HG03432 (cell line): ENCODE measurements around the gene PHF12.

ENCODE experiments used
- ATAC-seq: cut with Tn5 transposase; IDR thresholded peaks from one replicate; pipeline ENCODE4 v1.9.1; 2021; ENCODE audit warnings: mild to moderate bottlenecking, moderate library complexity; ENCODE audit not compliant: unreplicated experiment

PHF12 gene

GRCh38 chr17:28951428-28951990 lies at the start of gene PHF12:
PHF12 (minus strand) TSS chr17:28951518; CDS start chr17:28950960, 558 bp downstream.
- ATAC-seq, result peak; percentile 46

GRCh38 chr17:29000973-29001372 lies 49.7 kb upstream of the PHF12 start:
- no peak for ATAC-seq

GRCh38 chr17:28999206-28999605 lies 47.9 kb upstream of the PHF12 start:
- no peak for ATAC-seq

- no peak for ATAC-seq
These were observed 46.5 kb upstream of the PHF12 start for GRCh38 chr17:28997806-28998205.

GRCh38 chr17:28996554-28997096 lies 45.3 kb upstream of the PHF12 start:
- no peak for ATAC-seq

GRCh38 chr17:28993645-28994426 lies 42.5 kb upstream of the PHF12 start:
- no peak for ATAC-seq

- no peak for ATAC-seq
These were observed 41.6 kb upstream of the PHF12 start for GRCh38 chr17:28992625-28993600.

GRCh38 chr17:28992185-28992584 lies 40.9 kb upstream of the PHF12 start:
- no peak for ATAC-seq

- ATAC-seq, result no peak
These were observed 40.5 kb upstream of the PHF12 start for GRCh38 chr17:28991779-28992178.

GRCh38 chr17:28989028-28989427 lies 37.7 kb upstream of the PHF12 start:
- ATAC-seq, result no peak

GRCh38 chr17:28988475-28988874 lies 37.2 kb upstream of the PHF12 start:
- no peak for ATAC-seq

- ATAC-seq, result no peak
These were observed 35.7 kb upstream of the PHF12 start for GRCh38 chr17:28986714-28987655.

- no peak for ATAC-seq
These were observed 34.8 kb upstream of the PHF12 start for GRCh38 chr17:28985950-28986713.

- no peak for ATAC-seq
These were observed 32.2 kb upstream of the PHF12 start for GRCh38 chr17:28983286-28984230.

GRCh38 chr17:28982131-28982793 lies 30.9 kb upstream of the PHF12 start:
- ATAC-seq, result no peak

- ATAC-seq, result no peak
These were observed 27.1 kb upstream of the PHF12 start for GRCh38 chr17:28978356-28978964.

GRCh38 chr17:28977659-28978355 lies 26.5 kb upstream of the PHF12 start:
- no peak for ATAC-seq
